ENCODE measurements around the gene GRM4.

The GRM4 gene

DNA sequence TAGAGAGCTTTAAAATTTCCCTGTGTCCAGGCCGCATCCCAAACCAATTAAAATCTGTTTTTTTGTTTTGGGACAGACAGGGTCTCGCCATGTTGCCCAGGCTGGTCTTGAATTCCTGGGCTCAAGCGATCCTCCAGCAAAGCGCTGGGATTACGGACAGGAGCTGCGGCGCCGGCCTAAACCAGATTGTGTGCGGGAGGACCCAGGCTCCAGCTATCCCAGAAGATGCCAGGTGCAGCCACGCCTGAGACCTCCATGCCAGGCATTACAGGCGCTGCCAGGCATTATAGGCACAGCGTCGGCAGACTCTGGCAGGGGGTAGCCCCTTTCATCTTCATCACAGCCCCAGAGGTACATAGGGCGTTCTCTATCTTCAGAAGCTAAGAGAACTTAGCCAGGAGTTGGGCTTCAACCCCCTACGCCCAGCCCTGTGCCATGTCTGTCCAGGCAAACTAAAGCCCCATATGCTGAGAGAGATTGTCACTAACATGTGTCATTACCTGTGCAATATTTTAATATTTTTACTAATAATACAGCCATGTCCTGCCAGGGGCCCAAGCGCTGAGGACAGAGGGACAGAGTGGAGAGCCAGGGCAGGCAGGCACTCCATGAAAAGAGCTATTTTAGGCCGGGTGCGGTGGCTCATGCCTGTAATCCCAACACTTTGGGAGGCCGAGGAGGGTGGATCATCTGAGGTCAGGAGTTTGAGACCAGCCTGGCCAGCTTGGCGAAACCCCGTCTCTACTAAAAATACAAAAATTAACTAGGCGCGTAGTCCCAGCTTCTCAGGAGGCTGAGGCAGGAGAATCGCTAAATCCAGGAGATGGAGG is 9.8 kb upstream of the GRM4 start:
- Histone ChIP-seq H3K4me3 (ENCODE audit: low read depth, low read length) (no peak overlapping the region), H3K27me3 (ENCODE audit: insufficient read depth, low read depth, severe bottlenecking) (no peaks in the 10 kb centered on the region), H3K9me3 (ENCODE audit: severe bottlenecking) (peaks cover 9% of the 10 kb centered on the region), H3K27ac (no peak overlapping the region), H3K36me3 (no peaks in the 10 kb centered on the region)
- TF ChIP-seq, protein P1, sequence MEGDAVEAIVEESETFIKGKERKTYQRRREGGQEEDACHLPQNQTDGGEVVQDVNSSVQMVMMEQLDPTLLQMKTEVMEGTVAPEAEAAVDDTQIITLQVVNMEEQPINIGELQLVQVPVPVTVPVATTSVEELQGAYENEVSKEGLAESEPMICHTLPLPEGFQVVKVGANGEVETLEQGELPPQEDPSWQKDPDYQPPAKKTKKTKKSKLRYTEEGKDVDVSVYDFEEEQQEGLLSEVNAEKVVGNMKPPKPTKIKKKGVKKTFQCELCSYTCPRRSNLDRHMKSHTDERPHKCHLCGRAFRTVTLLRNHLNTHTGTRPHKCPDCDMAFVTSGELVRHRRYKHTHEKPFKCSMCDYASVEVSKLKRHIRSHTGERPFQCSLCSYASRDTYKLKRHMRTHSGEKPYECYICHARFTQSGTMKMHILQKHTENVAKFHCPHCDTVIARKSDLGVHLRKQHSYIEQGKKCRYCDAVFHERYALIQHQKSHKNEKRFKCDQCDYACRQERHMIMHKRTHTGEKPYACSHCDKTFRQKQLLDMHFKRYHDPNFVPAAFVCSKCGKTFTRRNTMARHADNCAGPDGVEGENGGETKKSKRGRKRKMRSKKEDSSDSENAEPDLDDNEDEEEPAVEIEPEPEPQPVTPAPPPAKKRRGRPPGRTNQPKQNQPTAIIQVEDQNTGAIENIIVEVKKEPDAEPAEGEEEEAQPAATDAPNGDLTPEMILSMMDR (IDR thresholded peaks at IDR 0.05; ENCODE audit: low read depth, low read length) = no peak
- DNase-seq = peak; percentile 25

DNA sequence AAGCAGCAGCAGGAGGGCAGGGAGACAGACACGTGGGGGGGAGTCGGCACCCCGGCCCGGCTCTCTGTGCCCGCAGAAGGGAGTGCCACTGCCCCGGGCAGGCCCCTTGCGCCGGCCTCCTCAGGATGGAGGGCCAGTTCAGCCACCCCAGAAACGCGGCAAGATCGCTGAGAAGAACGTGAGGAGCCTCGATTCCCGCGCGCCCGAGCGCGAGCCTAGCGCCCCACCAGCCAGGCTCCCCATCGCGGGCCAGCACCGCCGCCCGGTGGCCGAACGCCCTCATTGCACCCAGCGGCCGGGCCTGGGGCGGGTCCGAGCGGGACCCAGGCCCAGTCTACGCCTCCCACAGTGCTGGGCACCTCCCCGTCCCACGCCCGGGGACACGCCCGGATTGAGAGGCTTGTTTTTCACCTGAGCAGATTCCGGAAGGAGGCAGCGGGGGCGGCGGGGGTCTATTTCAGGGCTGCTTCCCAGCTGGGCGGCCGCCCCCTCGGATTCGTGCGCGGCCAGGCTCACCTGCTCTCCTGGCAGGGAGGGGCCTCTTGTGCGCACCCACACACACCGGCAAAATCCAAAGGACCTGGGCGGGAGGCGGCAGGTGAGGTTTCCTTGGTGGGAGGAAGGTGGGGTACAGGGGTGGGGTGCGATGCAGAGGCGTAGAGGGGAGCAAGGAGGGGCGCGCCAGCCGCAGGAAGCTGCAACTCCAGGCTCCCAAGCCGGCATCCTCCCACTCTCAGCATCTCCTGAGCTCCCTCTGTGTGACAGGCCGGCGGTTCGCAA is 9.0 kb upstream of the GRM4 start:
- Histone ChIP-seq H3K27ac (peak overlapping the region; percentile 50), H3K36me3 (no peaks in the 10 kb centered on the region), H3K4me3 (ENCODE audit: low read depth, low read length) (peak overlapping the region; percentile 38), H3K9me3 (ENCODE audit: severe bottlenecking) (peaks cover 3% of the 10 kb centered on the region), H3K27me3 (ENCODE audit: insufficient read depth, low read depth, severe bottlenecking) (no peaks in the 10 kb centered on the region)
- TF ChIP-seq, protein P1 (IDR thresholded peaks at IDR 0.05; ENCODE audit: low read depth, low read length) = peak; percentile 100
- DNase-seq = peak; percentile 90

DNA sequence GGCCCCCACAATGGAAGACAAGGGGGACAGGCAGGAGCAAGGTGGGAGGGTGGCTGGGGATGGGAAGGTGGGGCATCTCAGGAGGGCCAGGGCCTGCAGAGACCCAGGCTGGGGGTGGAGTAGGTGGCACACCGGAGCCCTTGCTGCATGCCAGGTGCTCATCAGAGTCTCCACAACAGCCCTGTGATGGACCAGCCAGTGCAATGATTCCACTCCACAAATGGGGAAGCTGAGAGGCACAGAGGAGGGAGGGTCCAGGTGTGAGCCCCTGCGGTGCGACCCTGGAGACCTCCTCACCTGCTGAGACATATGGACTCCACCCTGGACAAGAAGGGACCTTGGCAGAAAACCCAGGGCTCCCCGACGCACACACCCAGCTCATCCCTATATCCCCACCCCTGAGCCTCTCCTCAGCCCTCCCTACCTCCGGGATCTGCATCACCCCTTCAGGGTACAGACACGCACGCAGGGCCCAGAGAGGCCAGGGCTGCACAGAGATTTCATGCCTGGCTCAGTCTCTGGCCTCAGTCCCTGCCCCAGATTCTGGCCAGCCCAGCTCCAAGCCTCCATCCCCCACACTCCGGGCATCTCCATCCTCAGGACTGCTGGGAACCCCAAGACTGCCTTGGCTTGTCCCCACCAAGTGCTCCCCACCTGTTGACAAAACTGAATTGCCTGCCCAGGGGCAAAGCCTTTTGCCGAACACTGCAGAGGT is 7.1 kb upstream of the GRM4 start:
- no peaks in the 10 kb centered on the region for H3K27me3 ChIP-seq (ENCODE audit: insufficient read depth, low read depth, severe bottlenecking)
- peak; percentile 15 for DNase-seq
- no peaks in the 10 kb centered on the region for H3K36me3 ChIP-seq

DNA sequence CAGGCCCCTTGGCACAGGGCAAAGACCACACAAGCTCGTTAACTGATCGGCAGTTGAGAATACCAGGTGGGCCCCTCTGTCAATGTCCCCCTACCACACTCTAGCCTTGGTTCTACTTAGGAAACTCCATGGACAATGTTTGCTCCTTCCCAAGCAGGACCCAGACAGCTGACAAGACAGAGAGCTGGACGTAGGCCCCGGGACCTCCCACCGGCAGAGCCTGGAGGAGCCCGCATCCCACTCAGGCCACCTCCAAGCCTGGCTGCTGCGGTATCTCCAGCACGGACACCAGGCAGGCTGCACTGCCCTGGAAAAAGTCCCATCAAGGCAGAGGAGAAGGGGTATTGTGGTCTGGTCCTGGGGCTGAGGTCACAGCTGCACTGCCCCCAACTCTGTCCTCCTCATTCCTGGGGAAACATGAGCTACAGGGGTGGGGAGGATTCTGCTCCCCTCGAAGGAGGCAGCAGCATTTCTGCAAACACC is 6.2 kb upstream of the GRM4 start:
- Histone ChIP-seq H3K36me3 (no peaks in the 10 kb centered on the region), H3K4me3 (ENCODE audit: low read depth, low read length) (no peak overlapping the region), H3K27ac (no peak overlapping the region), H3K9me3 (ENCODE audit: severe bottlenecking) (no peaks in the 10 kb centered on the region), H3K27me3 (ENCODE audit: insufficient read depth, low read depth, severe bottlenecking) (no peaks in the 10 kb centered on the region)
- TF ChIP-seq, protein P1 (IDR thresholded peaks at IDR 0.05; ENCODE audit: low read depth, low read length) = no peak
- peak; percentile 14 for DNase-seq

More for the DNA sequence above, 7.1 kb upstream of the GRM4 start:
- TF ChIP-seq, protein P1 (IDR thresholded peaks at IDR 0.05; ENCODE audit: low read depth, low read length) = no peak
- Histone ChIP-seq H3K4me3 (ENCODE audit: low read depth, low read length) (no peak overlapping the region), H3K27ac (no peak overlapping the region), H3K9me3 (ENCODE audit: severe bottlenecking) (no peaks in the 10 kb centered on the region)

DNA sequence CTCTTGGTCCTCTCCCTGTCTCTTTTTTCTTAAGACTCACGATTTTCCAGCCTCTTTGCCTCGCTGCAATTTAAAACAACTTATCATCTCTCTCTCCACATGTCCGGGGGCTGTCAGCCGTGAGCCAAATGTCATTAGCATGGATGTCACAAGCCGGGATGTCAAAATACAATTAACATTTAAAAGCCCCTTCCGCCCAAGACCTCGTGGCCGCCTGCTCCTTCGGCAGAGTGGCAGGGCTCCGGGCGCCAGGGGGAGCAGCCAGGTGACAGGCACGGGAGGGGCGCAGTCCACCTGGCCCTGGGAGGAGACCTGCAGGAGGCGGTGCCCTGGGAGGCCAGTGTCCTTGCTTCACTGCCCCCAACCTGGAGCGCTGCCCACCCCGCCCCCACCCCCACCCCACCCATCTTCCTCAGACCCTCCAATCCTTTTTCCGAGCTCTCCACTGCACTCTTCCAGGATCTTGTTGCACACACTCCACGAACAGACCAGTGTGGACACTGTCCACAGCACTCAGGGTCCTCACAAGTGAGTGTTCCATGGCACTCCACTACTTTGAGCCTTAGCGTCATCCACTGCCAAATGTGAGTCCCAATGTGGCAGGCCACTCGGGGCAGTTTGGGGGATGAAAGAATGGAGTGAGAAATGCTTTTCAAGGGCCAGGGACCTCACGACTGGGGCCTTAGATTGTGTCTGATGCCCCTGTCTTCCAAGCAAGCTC is 5.6 kb upstream of the GRM4 start:
- no peaks in the 10 kb centered on the region for H3K27me3 ChIP-seq (ENCODE audit: insufficient read depth, low read depth, severe bottlenecking)

More for the DNA sequence above, 5.6 kb upstream of the GRM4 start:
- Histone ChIP-seq H3K9me3 (ENCODE audit: severe bottlenecking) (no peaks in the 10 kb centered on the region), H3K36me3 (no peaks in the 10 kb centered on the region), H3K4me3 (ENCODE audit: low read depth, low read length) (no peak overlapping the region), H3K27ac (peak overlapping the region; percentile 8; the same call in 1 of the 2 replicates)
- DNase-seq = peak; percentile 72
- TF ChIP-seq, protein P1 (IDR thresholded peaks at IDR 0.05; ENCODE audit: low read depth, low read length) = peak; percentile 37
